ENCODE data around the gene DUSP22.

- TF ChIP-seq GATA2 (IDR thresholded peaks at IDR 0.05; ENCODE audit: low read depth, low read length) (no peak), GATA3 (IDR thresholded peaks at IDR 0.05; ENCODE audit: low read depth, low read length) (no peak)
Measured at GRCh38 chr6:365835-366234, 73.5 kb downstream of the DUSP22 start.

Data from SH-SY5Y (cell line).